WI38 (cell line): Measurements from ENCODE around the gene RSRC1.

Experiments used
- H3K4me3 ChIP-seq: 2 replicates; pipeline ENCODE4 v1.5.1; 2011; ENCODE audit warnings: low read depth, mild to moderate bottlenecking, control low read depth, low read length
- CTCF ChIP-seq: IDR thresholded peaks from 2 replicates; pipeline ENCODE4 v1.5.1; 2012; ENCODE audit warnings: low read depth, mild to moderate bottlenecking, control low read depth, low read length

The RSRC1 gene

DNA sequence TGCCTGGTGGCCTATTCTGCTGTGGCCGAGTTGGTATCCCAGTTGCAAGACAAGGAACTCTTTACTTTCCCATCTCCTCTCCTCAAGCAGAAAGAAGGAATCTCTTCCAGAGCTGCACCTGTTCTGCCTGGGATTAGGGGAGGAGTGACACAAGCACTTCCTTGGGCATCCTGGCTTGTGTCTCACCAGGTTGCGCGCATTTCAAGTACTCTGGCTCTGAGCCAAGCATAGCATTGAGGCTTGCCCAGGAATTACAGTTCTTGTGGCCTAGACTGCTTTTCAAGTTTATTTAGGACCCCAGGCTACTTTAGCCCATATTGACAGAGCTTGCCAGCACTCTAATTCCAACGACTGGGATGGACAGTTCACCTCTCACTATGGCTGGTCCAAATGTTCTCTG lies 150.5 kb downstream of the RSRC1 start:
- no peak for TF ChIP-seq CTCF
- no peak overlapping the region for H3K4me3 ChIP-seq

DNA sequence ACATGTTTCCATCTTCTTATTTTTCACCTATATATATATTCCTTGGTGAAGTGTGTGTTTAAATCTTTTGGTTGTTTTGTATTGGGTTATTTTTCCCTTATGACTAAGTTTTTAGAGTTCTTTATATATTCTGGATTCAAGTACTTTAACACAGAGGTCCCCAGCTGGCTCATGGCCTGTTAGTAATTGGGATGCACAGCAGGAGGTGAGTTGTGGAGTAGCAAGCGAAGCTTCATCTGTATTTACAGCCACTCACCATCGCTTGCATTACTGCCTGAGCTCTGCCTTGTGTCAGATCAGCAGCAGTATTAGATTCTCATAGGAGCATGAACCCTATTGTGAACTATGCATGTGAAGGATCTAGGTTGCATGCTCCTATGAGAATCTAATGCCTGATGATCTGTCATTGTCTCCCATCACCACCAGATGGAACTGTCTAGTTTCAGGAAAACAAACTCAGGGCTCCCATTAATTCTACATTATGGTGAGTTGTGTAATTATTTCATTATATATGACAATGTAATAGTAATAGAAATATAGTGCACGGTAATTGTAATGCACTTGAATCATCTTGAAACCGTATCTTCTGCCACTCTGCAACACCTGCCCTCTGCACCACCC lies 151.6 kb downstream of the RSRC1 start:
- no peak overlapping the region for H3K4me3 ChIP-seq
- no peak for TF ChIP-seq CTCF

DNA sequence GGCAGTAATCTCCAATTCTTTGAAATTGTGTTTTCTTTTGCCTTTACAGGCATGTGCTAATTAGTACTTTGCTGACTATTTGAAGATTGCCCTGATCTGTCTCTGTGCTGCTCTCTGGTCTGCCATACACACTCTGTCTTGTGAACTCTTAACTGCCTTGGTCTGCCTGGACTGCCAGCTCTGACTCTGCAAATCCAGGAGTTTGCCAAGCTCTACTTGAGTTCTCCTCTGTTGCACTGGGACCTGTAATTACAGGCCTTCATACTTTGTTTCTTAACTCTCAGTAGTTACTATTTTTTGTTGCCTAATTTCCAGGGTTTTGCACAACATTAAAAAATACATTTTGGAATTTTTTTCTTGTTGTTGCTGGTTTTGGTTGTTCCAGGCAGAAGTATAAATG lies 155.0 kb downstream of the RSRC1 start:
- H3K4me3 ChIP-seq, result no peak overlapping the region
- no peak for TF ChIP-seq CTCF

DNA sequence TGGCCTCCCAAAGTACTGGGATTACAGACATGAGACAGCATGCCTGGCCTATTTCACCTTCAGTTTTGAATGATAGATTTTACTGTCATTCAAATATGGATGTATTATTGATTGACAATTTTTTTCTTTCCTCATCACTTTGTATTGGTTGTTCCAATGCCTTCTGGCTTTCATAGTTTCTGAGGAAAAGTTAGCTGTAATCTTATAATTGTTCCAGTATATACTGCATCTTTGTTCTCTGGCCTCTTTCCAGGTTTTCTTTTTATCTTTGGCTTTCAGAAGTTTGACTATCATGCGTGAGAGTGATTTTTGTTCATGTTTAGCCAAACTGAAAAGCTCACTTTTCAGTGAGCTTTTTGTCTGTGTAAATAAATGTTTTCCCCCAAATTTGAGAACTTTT lies 157.1 kb downstream of the RSRC1 start:
- no peak overlapping the region for H3K4me3 ChIP-seq
- TF ChIP-seq CTCF, result no peak

DNA sequence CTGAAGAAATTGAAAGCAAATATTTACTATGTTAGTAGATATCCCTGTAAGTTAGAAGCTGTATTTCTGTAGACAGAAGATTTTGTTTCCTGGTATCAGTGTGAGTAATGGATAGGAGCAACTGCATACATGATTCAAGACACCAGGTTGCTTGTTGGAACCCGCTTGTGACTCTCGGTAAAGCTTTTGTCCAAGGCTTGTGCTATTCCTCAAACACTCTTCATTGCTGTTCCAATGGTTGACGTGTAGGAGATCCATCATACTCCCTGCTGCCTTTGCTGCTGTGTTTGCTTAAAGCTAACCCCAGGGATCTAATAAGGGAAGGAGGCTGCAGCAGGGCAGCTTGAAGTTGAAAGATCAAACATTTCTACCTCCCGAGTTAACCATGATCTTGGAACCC lies 160.1 kb downstream of the RSRC1 start:
- H3K4me3 ChIP-seq, result no peak overlapping the region
- no peak for TF ChIP-seq CTCF

- H3K4me3 ChIP-seq, result no peak overlapping the region
- TF ChIP-seq CTCF, result no peak
These were observed 162.2 kb downstream of the RSRC1 start for GRCh38 chr3:158272081-158272480.

GRCh38 chr3:158273656-158274055 lies 163.8 kb downstream of the RSRC1 start:
- TF ChIP-seq CTCF, result no peak

More at GRCh38 chr3:158273656-158274055, 163.8 kb downstream of the RSRC1 start:
- no peak overlapping the region for H3K4me3 ChIP-seq
